ENCODE measurements around the gene CSNK2A1.
"Not testable (repeated sequence)": the region's sequence is repeated elsewhere in the genome, so short reads cannot be mapped to it uniquely, and the experiment has no call there.

Gene CSNK2A1

GRCh38 chr20:480044-480443 is 63.5 kb downstream of the CSNK2A1 start:
- DNase-seq: no peak

DNA sequence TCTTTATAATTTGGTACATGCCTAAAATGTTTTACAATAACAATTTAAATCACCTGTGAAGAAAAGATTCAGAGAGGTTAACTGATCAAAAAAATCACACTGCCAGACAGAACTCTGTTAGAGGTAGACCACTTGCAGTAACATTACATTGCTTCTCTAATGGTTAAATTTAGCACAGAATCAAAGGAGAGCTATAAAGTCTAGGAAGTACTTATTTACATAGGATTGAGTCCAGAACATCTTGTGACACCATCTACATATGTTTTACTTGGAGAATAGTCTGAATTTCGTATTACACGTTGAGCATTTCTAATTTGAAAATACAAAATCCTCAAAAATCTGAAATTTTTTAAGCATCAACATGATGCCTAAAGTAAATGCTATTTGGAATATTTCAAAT is 64.1 kb downstream of the CSNK2A1 start:
- DNase-seq: no peak

GRCh38 chr20:478949-479429 is 64.6 kb downstream of the CSNK2A1 start:
- DNase-seq: peak; percentile 69

DNA sequence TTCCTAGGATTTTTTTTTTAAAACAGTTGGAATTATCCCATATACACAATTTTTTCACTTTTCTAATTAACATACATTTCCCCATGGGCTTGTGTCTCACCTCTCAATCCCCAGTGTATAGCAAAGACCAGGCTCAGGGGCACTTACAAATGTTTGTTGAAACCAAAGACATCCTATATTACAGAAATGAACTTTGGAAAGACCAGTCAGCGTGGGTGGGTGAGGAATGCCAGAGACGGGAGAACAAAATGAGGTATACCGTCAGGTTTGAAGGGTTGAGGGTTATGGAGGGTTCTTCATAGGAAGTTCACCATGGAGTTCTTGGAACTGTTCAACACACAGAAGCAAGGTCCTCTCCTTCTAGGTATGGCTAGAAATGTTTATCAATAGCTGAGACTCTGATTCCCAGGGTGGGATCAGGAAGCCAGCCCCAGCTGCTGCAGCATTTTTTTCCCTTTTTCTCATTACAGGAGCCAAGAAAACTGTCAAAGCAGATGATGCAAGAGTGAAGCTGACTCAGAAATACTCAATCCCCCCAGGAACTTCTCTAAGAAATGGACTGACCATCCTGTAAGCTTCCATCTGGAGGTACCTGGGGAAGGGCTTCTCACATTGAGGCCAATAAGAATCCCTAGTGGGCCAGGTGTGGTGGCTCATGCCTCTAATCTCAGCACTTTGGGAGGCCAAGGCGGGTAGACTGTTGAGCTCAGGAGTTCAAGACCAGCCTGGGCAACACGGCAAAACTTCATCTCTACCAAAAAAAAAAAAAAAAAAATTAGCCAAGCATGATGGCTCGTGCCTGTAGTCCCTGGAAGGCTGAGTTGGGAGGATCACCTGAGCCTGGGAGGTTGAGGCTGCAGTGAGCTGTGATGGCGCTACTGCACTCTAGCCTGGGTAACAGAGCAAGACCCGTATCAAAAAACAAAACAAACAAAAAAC is 65.3 kb downstream of the CSNK2A1 start:
- no peak for DNase-seq

- not testable (repeated sequence) for DNase-seq
These were observed 66.9 kb downstream of the CSNK2A1 start for GRCh38 chr20:476561-477249.

GRCh38 chr20:475463-476357 is 67.9 kb downstream of the CSNK2A1 start:
- no peak for DNase-seq

DNA sequence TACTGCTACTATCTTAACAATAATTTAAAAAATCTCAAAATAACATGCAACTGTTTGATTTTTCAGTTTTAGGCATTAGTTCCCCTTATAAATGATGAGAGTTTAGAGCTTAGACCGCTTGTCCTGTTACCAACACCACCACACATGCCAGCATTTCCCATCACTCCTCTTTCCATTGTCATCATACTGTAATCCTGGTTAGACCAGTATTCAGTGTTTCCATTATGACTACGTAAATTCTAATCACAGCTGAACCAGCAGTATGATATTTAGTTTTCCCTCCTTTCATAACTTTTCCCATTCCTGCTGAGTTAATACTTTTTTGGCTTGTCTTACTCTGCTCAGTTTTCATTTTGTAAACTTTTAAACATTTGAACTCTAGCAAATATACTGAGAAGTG is 69.0 kb downstream of the CSNK2A1 start:
- no peak for DNase-seq

- DNase-seq: no peak
These were observed 70.7 kb downstream of the CSNK2A1 start for GRCh38 chr20:472889-473292.

- no peak for DNase-seq
These were observed 71.3 kb downstream of the CSNK2A1 start for GRCh38 chr20:472137-472846.

- DNase-seq: no peak
These were observed 73.7 kb downstream of the CSNK2A1 start for GRCh38 chr20:469746-470490.

- no peak for DNase-seq
These were observed 75.8 kb downstream of the CSNK2A1 start for GRCh38 chr20:467755-468154.

- peak; percentile 86 for DNase-seq
These were observed 81.2 kb downstream of the CSNK2A1 start, which contains the start of gene TBC1D20 for GRCh38 chr20:462199-462991. TBC1D20 (minus strand) TSS chr20:462533; CDS start chr20:462405, 128 bp downstream.

GRCh38 chr20:461254-462198 is 82.1 kb downstream of the CSNK2A1 start:
- peak; percentile 19 for DNase-seq

DNA sequence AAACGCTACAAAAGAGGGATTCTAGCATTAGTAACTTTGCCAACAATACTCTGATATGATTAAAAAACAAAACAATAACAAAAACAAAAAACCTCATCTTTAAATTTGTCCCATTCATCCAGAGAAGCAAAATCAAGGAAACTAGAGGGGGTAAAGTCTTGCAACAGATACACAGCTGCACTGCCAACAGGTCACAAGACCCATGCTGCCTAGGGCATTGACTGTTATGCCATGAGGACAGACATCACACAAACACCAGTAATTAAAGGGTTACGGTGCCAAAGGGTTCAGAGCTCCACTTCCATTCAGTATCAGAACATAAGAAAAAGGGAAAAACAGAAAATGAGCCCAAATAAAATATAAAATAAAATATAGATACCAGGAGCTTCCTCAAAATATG is 82.9 kb downstream of the CSNK2A1 start:
- no peak for DNase-seq

- DNase-seq: no peak
These were observed 83.4 kb downstream of the CSNK2A1 start for GRCh38 chr20:460180-460579.

- no peak for DNase-seq
These were observed 84.8 kb downstream of the CSNK2A1 start for GRCh38 chr20:458776-459175.

- DNase-seq: no peak
These were observed 88.6 kb downstream of the CSNK2A1 start for GRCh38 chr20:454951-455350.

DNA sequence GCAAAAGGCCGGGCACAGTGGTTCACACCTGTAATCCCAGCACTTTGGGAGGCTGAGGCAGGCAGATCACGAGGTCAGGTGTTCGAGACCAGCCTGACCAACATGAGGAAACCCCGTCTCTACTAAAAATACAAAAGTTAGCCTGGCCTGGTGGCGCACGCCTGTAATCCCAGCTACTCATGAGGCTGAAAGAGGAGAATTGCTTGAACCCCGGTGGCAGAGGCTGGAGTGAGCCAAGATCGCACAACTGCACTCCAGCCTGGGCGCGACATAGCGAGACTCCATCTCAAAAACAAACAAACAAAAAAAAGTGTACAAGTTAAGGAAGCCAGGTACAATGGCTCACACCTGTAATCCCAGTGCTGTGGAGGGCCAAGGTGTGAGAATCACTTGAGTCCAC is 91.6 kb downstream of the CSNK2A1 start:
- not testable (repeated sequence) for DNase-seq

Data from NCI-H2029 (cell line).